H9 (cell line): Measurements from ENCODE around the gene PROKR1. TPM values are rescaled to one million over a fixed set of nuclear protein-coding genes. Genes with fewer than 3 reads are reported as not detected.

ENCODE experiments used
- DNase-seq: peaks from one replicate; pipeline ENCODE4 v3.0.0-alpha.2; 2017
- H2AFZ ChIP-seq: one replicate; pipeline ENCODE4 v1.6.1; 2013; ENCODE audit warnings: mild to moderate bottlenecking, low read length, control low read depth, moderate library complexity
- H2AK5ac ChIP-seq: 2 replicates; pipeline ENCODE4 v1.6.1; 2013; ENCODE audit warnings: low read length, control low read depth, mixed read lengths; ENCODE audit not compliant: insufficient read length
- H2BK120ac ChIP-seq: one replicate; pipeline ENCODE4 v1.6.1; 2013; ENCODE audit warnings: low read depth, mild to moderate bottlenecking, low read length, control low read depth, inconsistent platforms; ENCODE audit not compliant: poor library complexity, severe bottlenecking
- H2BK12ac ChIP-seq: 2 replicates; pipeline ENCODE4 v1.6.1; 2013; ENCODE audit warnings: low read length, control low read depth, mixed read lengths, low read depth; ENCODE audit not compliant: insufficient read length
- H2BK15ac ChIP-seq: 2 replicates; pipeline ENCODE4 v1.6.1; 2013; ENCODE audit warnings: low read depth, low read length, control low read depth
- H2BK20ac ChIP-seq: one replicate; pipeline ENCODE4 v1.6.1; 2013; ENCODE audit warnings: low read depth, mild to moderate bottlenecking, low read length, control low read depth, inconsistent platforms; ENCODE audit not compliant: poor library complexity, severe bottlenecking
- H2BK5ac ChIP-seq: 2 replicates; pipeline ENCODE4 v1.6.1; 2013; ENCODE audit warnings: low read length, control low read depth, mixed read lengths; ENCODE audit not compliant: insufficient read length
- H3K14ac ChIP-seq: 2 replicates; pipeline ENCODE4 v1.6.1; 2013; ENCODE audit warnings: low read length, control low read depth; ENCODE audit not compliant: insufficient read depth
- H3K18ac ChIP-seq: 2 replicates; pipeline ENCODE4 v1.6.1; 2013; ENCODE audit warnings: low read depth, mild to moderate bottlenecking, mixed read lengths, low read length, control low read depth; ENCODE audit not compliant: insufficient read length
- H3K23ac ChIP-seq: 2 replicates; pipeline ENCODE4 v1.6.1; 2013; ENCODE audit warnings: low read length, control low read depth, mixed read lengths, low read depth; ENCODE audit not compliant: insufficient read length
- H3K23me2 ChIP-seq: 2 replicates; pipeline ENCODE4 v1.6.1; 2013; ENCODE audit warnings: low read depth, mild to moderate bottlenecking, mixed read lengths, low read length, control low read depth; ENCODE audit not compliant: insufficient read length, poor library complexity, severe bottlenecking
- H3K27ac ChIP-seq: 2 replicates; pipeline ENCODE4 v1.5.1; 2013; ENCODE audit warnings: low read length, control low read depth, mixed read lengths, low read depth; ENCODE audit not compliant: insufficient read length
- H3K27me3 ChIP-seq: 2 replicates; pipeline ENCODE4 v1.6.1; 2013; ENCODE audit warnings: low read length, control low read depth, inconsistent platforms; ENCODE audit not compliant: insufficient read depth
- H3K4ac ChIP-seq: 2 replicates; pipeline ENCODE4 v1.6.1; 2013; ENCODE audit warnings: low read depth, mild to moderate bottlenecking, control low read depth, inconsistent platforms, low read length, moderate library complexity
- H3K4me1 ChIP-seq: 2 replicates; pipeline ENCODE4 v1.6.1; 2013; ENCODE audit warnings: low read length, control low read depth, inconsistent platforms; ENCODE audit not compliant: insufficient read depth
- H3K4me2 ChIP-seq: 2 replicates; pipeline ENCODE4 v1.6.1; 2013; ENCODE audit warnings: low read length, control low read depth, mixed read lengths; ENCODE audit not compliant: insufficient read length, insufficient read depth
- H3K56ac ChIP-seq: 2 replicates; pipeline ENCODE4 v1.6.1; 2013; ENCODE audit warnings: low read depth, mild to moderate bottlenecking, mixed read lengths, low read length, control low read depth; ENCODE audit not compliant: insufficient read length
- H3K79me1 ChIP-seq: 2 replicates; pipeline ENCODE4 v1.6.1; 2013; ENCODE audit warnings: low read depth, mild to moderate bottlenecking, moderate library complexity, low read length, control low read depth, inconsistent platforms; ENCODE audit not compliant: insufficient read depth, poor library complexity, severe bottlenecking
- H3K79me2 ChIP-seq: 2 replicates; pipeline ENCODE4 v1.6.1; 2013; ENCODE audit warnings: low read length, control low read depth, inconsistent platforms; ENCODE audit not compliant: insufficient read depth
- H3K9ac ChIP-seq: 2 replicates; pipeline ENCODE4 v1.6.1; 2013; ENCODE audit warnings: low read length, control low read depth, mixed read lengths; ENCODE audit not compliant: insufficient read length; ENCODE audit errors: extremely low read depth
- H3K9me3 ChIP-seq: one replicate; pipeline ENCODE4 v1.6.1; 2013; ENCODE audit warnings: low read depth, low read length, inconsistent platforms; ENCODE audit not compliant: control insufficient read depth
- H3T11ph ChIP-seq: one replicate; pipeline ENCODE4 v1.6.1; 2013; ENCODE audit warnings: mild to moderate bottlenecking, low read length, control low read depth, inconsistent platforms
- H4K20me1 ChIP-seq: one replicate; pipeline ENCODE4 v1.6.1; 2013; ENCODE audit not compliant: control insufficient read depth, insufficient read length, insufficient read depth
- H4K5ac ChIP-seq: 2 replicates; pipeline ENCODE4 v1.6.1; 2013; ENCODE audit warnings: low read depth, mild to moderate bottlenecking, mixed read lengths, low read length, control low read depth; ENCODE audit not compliant: insufficient read length
- H4K8ac ChIP-seq: replicated peaks from 2 replicates; pipeline ENCODE4 v1.6.1; 2013; ENCODE audit warnings: low read length, control low read depth, mixed read lengths, low read depth; ENCODE audit not compliant: insufficient read length
- H4K91ac ChIP-seq: 2 replicates; pipeline ENCODE4 v1.6.1; 2013; ENCODE audit warnings: low read depth, mild to moderate bottlenecking, moderate library complexity, mixed read lengths, low read length, control low read depth; ENCODE audit not compliant: insufficient read length
- H3K27ac Mint-ChIP-seq, 3 experiments: 2 replicates in 2 of 3; 3 replicates in 1 of 3; pipeline ENCODE4 v1.8.0; 2020 to 2021; ENCODE audit warnings: mixed read lengths in 3 of 3, mild to moderate bottlenecking in 1 of 3, moderate library complexity in 1 of 3
- H3K27me3 Mint-ChIP-seq: 2 replicates; pipeline ENCODE4 v1.8.0; 2021; ENCODE audit warnings: low read depth, mild to moderate bottlenecking, moderate library complexity, mixed read lengths
- H3K36me3 Mint-ChIP-seq, 3 experiments: 2 replicates in 2 of 3; 3 replicates in 1 of 3; pipeline ENCODE4 v1.8.0; 2020 to 2021; ENCODE audit warnings: low read depth in 3 of 3, mixed read lengths in 3 of 3; ENCODE audit not compliant: insufficient read depth in 1 of 3
- H3K4me1 Mint-ChIP-seq, 2 experiments: 2 replicates each; pipeline ENCODE4 v1.8.0; 2020; ENCODE audit warnings: mixed read lengths in 2 of 2
- H3K4me3 Mint-ChIP-seq, 2 experiments: 2 replicates in 1 of 2; 3 replicates in 1 of 2; pipeline ENCODE4 v1.8.0; 2020 to 2021; ENCODE audit warnings: mild to moderate bottlenecking in 2 of 2, mixed read lengths in 2 of 2, moderate library complexity in 1 of 2
- H3K9me3 Mint-ChIP-seq, 2 experiments: 2 replicates in 1 of 2; 3 replicates in 1 of 2; pipeline ENCODE4 v1.8.0; 2020; ENCODE audit warnings: mild to moderate bottlenecking in 2 of 2, mixed read lengths in 2 of 2, moderate library complexity in 1 of 2
- WGBS: extraction: QIAGEN DNeasy Blood & Tissue Kit; methylation state at CpG from one replicate; pipeline ENCODE4 v1.1.7; 2013; ENCODE audit warnings: missing lambda C conversion rate, low lambda C conversion rate, mixed read lengths; ENCODE audit not compliant: insufficient read length; ENCODE audit errors: extremely low coverage; 5-methylcytosine and 5-hydroxymethylcytosine counted together
- total RNA-seq: library from RNA; stranded (reverse); gene quantifications from 2 replicates; pipeline ENCODE4 v1.2.1, GENCODE V29; 2021
- TF ChIP-seq, protein P1 (sequence below): fragments of 200-600 bp; sonication (generic); conservative IDR thresholded peaks from 3 replicates; pipeline ENCODE4 v1.8.0; 2021; ENCODE audit warnings: antibody characterized with exemption, mild to moderate bottlenecking

PROKR1 gene
- total RNA-seq, 1 experiment from 2014 or later, result 1.5 TPM

DNA sequence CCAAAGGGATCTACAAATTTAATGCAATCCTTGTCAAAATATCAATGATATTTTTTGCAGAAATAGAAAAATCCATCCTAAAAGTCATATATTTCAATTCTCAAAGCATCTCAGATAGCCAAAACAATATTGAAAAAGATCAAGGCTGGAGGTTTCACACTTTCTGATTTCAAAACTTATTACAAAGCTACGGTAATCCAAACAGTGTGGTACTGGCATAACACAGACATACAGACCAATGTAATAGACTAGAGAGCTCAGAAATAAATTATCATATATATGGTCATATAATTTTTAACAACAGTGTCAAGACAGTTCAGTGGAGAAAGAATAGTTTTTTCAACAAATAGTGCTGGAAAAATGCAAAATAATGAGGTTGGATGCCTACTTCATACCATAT is 40.3 kb upstream of the PROKR1 start:
- no peak overlapping the region for H3K4ac ChIP-seq
- no peaks in the 10 kb centered on the region for H3K79me1 ChIP-seq
- no peak overlapping the region for H3K27ac ChIP-seq
- H3T11ph ChIP-seq, result no peak overlapping the region
- no peak overlapping the region for H4K5ac ChIP-seq
- Mint-ChIP-seq H3K4me3 (no peak overlapping the region), H3K27me3 (peaks cover 1% of the 10 kb centered on the region; the same call in 1 of the 2 replicates), H3K36me3 (no peaks in the 10 kb centered on the region; a peak in 3 of 7 replicates), H3K9me3 (peaks cover 37 to 41% of the 10 kb centered on the region in 2 experiments), H3K27ac (no peak overlapping the region), H3K4me1 (no peaks in the 10 kb centered on the region)
- H2AK5ac ChIP-seq, result no peak overlapping the region
- no peak overlapping the region for H2BK20ac ChIP-seq
- no peak overlapping the region for H2BK120ac ChIP-seq
- no peak overlapping the region for H2BK15ac ChIP-seq
- no peak overlapping the region for H3K56ac ChIP-seq
- H3K4me1 ChIP-seq, result no peaks in the 10 kb centered on the region
- H3K23ac ChIP-seq, result no peak overlapping the region
- H3K18ac ChIP-seq, result no peak overlapping the region
- no peak overlapping the region for H2BK12ac ChIP-seq
- H3K14ac ChIP-seq, result no peak overlapping the region
- no peaks in the 10 kb centered on the region for H3K27me3 ChIP-seq
- H3K23me2 ChIP-seq, result no peaks in the 10 kb centered on the region
- H3K9ac ChIP-seq, result no peak overlapping the region
- H4K20me1 ChIP-seq, result no peaks in the 10 kb centered on the region
- TF ChIP-seq, protein P1, sequence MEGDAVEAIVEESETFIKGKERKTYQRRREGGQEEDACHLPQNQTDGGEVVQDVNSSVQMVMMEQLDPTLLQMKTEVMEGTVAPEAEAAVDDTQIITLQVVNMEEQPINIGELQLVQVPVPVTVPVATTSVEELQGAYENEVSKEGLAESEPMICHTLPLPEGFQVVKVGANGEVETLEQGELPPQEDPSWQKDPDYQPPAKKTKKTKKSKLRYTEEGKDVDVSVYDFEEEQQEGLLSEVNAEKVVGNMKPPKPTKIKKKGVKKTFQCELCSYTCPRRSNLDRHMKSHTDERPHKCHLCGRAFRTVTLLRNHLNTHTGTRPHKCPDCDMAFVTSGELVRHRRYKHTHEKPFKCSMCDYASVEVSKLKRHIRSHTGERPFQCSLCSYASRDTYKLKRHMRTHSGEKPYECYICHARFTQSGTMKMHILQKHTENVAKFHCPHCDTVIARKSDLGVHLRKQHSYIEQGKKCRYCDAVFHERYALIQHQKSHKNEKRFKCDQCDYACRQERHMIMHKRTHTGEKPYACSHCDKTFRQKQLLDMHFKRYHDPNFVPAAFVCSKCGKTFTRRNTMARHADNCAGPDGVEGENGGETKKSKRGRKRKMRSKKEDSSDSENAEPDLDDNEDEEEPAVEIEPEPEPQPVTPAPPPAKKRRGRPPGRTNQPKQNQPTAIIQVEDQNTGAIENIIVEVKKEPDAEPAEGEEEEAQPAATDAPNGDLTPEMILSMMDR, result no peak
- no peak for DNase-seq
- H3K4me2 ChIP-seq, result no peak overlapping the region
- no peak overlapping the region for H2AFZ ChIP-seq
- no peak overlapping the region for H4K91ac ChIP-seq
- no CpG with 5 or more reads among the region's 1 CpG for WGBS
- no peaks in the 10 kb centered on the region for H3K9me3 ChIP-seq
- no peak overlapping the region for H2BK5ac ChIP-seq
- H4K8ac ChIP-seq, result no peak overlapping the region
- H3K79me2 ChIP-seq, result no peaks in the 10 kb centered on the region
